GM21825 (cell line): ENCODE measurements around the gene ATF6.

ENCODE experiments used
- ATAC-seq: cut with Tn5 transposase; IDR thresholded peaks from one replicate; pipeline ENCODE4 v1.9.1; 2021; ENCODE audit warnings: mild to moderate bottlenecking, moderate library complexity; ENCODE audit not compliant: unreplicated experiment

Gene ATF6

GRCh38 chr1:161885003-161885402, 118.9 kb downstream of the ATF6 start:
- ATAC-seq = no peak

GRCh38 chr1:161885759-161886158, 119.6 kb downstream of the ATF6 start:
- no peak for ATAC-seq

DNA sequence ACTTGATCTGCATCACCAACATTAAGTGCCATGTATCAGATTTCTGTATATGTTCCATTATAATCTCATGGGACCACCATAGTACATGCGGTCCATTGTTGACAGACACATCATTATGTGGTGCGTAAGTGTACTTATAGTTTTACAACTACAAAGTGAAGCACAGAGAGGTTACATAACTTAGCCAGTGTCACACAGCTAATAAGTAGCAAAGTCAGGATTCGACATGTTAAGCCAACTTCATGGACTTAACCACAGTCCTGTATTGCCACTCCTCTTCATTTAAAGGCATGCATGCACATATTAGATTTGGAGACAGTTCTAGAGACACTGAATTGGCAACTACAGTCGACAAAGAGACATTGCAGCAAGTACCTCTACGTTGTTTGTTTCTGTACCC, 120.5 kb downstream of the ATF6 start:
- no peak for ATAC-seq

- ATAC-seq = no peak
Observed at GRCh38 chr1:161887730-161888287, 121.7 kb downstream of the ATF6 start.

- ATAC-seq = no peak
Observed at GRCh38 chr1:161890574-161890973, 124.5 kb downstream of the ATF6 start.

- no peak for ATAC-seq
Observed at GRCh38 chr1:161899091-161899490, 133.0 kb downstream of the ATF6 start.

- ATAC-seq = no peak
Observed at GRCh38 chr1:161900160-161900559, 134.0 kb downstream of the ATF6 start.

GRCh38 chr1:161902182-161902581, 136.1 kb downstream of the ATF6 start:
- ATAC-seq = no peak

- ATAC-seq = no peak
Observed at GRCh38 chr1:161905269-161905884, 139.3 kb downstream of the ATF6 start.

GRCh38 chr1:161907265-161907664, 141.1 kb downstream of the ATF6 start:
- no peak for ATAC-seq

- no peak for ATAC-seq
Observed at GRCh38 chr1:161908264-161908663, 142.1 kb downstream of the ATF6 start.

DNA sequence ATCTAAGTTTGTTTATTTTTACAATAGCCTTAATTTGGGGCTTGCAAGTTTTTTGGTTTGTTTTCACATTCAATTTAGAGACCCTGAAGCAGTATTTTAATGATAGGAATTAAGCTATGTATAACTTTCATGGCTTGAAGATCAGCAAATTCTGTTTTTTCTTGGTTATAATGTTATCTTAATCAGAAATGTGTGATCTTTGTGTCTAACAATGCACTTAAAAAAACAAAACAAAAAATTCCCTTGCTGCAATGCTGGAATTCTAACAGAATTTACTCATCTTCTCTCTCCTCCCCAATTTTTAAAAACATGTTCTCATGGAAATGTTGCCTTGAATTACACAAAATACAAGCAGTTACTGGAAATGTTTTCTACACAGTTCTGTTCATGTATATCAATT, 144.5 kb downstream of the ATF6 start:
- ATAC-seq = no peak

GRCh38 chr1:161913482-161914140, 147.5 kb downstream of the ATF6 start:
- ATAC-seq = no peak

GRCh38 chr1:161914595-161914994, 148.5 kb downstream of the ATF6 start:
- no peak for ATAC-seq

GRCh38 chr1:161915051-161915503, 149.0 kb downstream of the ATF6 start:
- no peak for ATAC-seq

- ATAC-seq = no peak
Observed at GRCh38 chr1:161915978-161916377, 149.9 kb downstream of the ATF6 start.

- no peak for ATAC-seq
Observed at GRCh38 chr1:161919229-161919628, 153.1 kb downstream of the ATF6 start.

GRCh38 chr1:161921491-161921890, 155.4 kb downstream of the ATF6 start:
- no peak for ATAC-seq

DNA sequence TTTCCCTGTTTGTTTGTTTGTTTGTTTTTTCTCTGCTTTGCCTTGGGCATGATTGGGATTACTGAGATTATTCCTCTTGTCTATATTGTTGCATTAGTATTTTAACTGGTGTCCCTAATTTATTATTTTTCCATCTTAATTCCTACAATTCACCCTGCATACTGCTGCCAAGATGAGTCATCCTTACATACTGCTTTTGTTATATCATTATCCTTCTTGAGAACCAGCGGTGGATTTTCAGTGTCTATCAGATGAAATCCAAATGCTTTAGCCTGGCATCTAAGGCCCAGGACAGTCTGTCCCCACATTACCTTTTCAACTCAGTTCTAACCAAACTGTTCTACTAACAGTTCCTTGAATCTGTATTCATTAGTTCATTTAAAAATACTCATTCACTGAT, 155.9 kb downstream of the ATF6 start:
- ATAC-seq = no peak

DNA sequence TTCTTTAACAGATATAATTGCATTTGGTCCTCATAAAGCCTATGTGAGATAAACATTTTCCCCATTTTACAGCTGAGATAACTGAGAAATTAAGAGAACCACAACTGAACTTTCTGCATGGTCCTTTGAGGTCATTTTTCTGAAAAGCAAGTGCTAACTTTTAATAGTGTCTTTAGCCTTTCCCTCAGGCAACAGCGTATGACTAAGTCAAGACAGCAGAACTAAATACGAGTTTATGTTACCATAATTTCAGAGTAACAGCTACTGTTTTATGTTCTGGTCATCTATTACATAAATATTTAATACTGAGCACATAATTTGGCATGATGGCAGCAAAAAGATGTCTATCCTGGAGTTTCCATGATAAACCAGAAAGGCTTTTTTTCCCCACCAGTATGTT, 161.9 kb downstream of the ATF6 start:
- no peak for ATAC-seq

- ATAC-seq = no peak
Observed at GRCh38 chr1:161929137-161929536, 163.0 kb downstream of the ATF6 start.

- ATAC-seq = no peak
Observed at GRCh38 chr1:161930064-161930463, 163.9 kb downstream of the ATF6 start.
